Smooth muscle cell (in vitro differentiated cells): ENCODE measurements around the gene CRAT. TPM values are rescaled to one million over a fixed set of nuclear protein-coding genes. Genes with fewer than 3 reads are reported as not detected.

Source experiments
- DNase-seq: peaks from one replicate; lab custom pipeline; 2025; ENCODE audit not compliant: unreplicated experiment; lab: John Stamatoyannopoulos, UW
- H2AFZ ChIP-seq: fragments of 200-600 bp; sonication (generic); 2 replicates; pipeline ENCODE4 v1.6.0; 2016; ENCODE audit warnings: antibody characterized with exemption, low read depth, mild to moderate bottlenecking
- H3F3A ChIP-seq: fragments of 200-600 bp; sonication (generic); 2 replicates; pipeline ENCODE4 v1.6.0; 2017; ENCODE audit warnings: antibody characterized with exemption, low read depth
- H3K27ac ChIP-seq: fragments of 200-600 bp; sonication (generic); 2 replicates; pipeline ENCODE4 v1.5.1; 2016; ENCODE audit warnings: low read depth, mild to moderate bottlenecking
- H3K27me3 ChIP-seq: fragments of 200-600 bp; sonication (generic); 2 replicates; pipeline ENCODE4 v1.6.1; 2016; ENCODE audit warnings: low read depth, mild to moderate bottlenecking
- H3K36me3 ChIP-seq: fragments of 200-600 bp; sonication (generic); 2 replicates; pipeline ENCODE4 v1.5.1; 2016; ENCODE audit warnings: low read depth
- H3K4me1 ChIP-seq: fragments of 200-600 bp; sonication (generic); 2 replicates; pipeline ENCODE4 v1.5.1; 2016; ENCODE audit warnings: low read depth
- H3K4me2 ChIP-seq: fragments of 200-600 bp; sonication (generic); 2 replicates; pipeline ENCODE4 v1.6.0; 2016; ENCODE audit warnings: mild to moderate bottlenecking
- H3K4me3 ChIP-seq: fragments of 200-600 bp; sonication (generic); 2 replicates; pipeline ENCODE4 v1.5.1; 2016; ENCODE audit warnings: mild to moderate bottlenecking
- H3K79me2 ChIP-seq: fragments of 200-600 bp; sonication (generic); 2 replicates; pipeline ENCODE4 v1.6.0; 2016; ENCODE audit warnings: low read depth, mild to moderate bottlenecking
- H3K9ac ChIP-seq: fragments of 200-600 bp; sonication (generic); 2 replicates; pipeline ENCODE4 v1.6.0; 2016; ENCODE audit warnings: low read depth
- H3K9me3 ChIP-seq: fragments of 200-600 bp; sonication (generic); replicated peaks from 2 replicates; pipeline ENCODE4 v1.5.1; 2016; ENCODE audit warnings: low read depth
- H4K20me1 ChIP-seq: fragments of 200-600 bp; sonication (generic); 2 replicates; pipeline ENCODE4 v1.6.0; 2016; ENCODE audit warnings: low read depth
- CTCF ChIP-seq: fragments of 200-600 bp; sonication (generic); IDR thresholded peaks from 2 replicates; pipeline ENCODE4 v1.5.1; 2017; ENCODE audit warnings: borderline replicate concordance, mild to moderate bottlenecking, antibody characterized with exemption; ENCODE audit not compliant: insufficient read depth, poor library complexity, severe bottlenecking
- WGBS: methylation state at CpG from one replicate; pipeline ENCODE4 v1.1.7; 2016; ENCODE audit warnings: low lambda C conversion rate; 5-methylcytosine and 5-hydroxymethylcytosine counted together
- polyA plus RNA-seq: library from polyadenylated mRNA; unstranded; fragments of >200 nt; fragmentation: Nextera tagmentation; extraction: Ambion mirVana; gene quantifications from 2 replicates; pipeline ENCODE4 v1.2.1, GENCODE V29; 2016
- total RNA-seq: library from RNA; depleted of rRNA; stranded (reverse); fragments of >200 nt; gene quantifications from 2 replicates; pipeline ENCODE4 v1.2.3, GENCODE V29; 2014

Gene CRAT
- total and polyA plus RNA-seq, 2 experiments from 2014 or later = 20.0 to 52.3 TPM

- DNase-seq = no peak
- Histone ChIP-seq H3K9me3 (no peaks in the 10 kb centered on the region), H3K36me3 (no peaks in the 10 kb centered on the region), H3K4me3 (no peak overlapping the region), H3K4me2 (peak overlapping the region; percentile 85), H3K4me1 (peaks cover 9% of the 10 kb centered on the region), H3F3A (no peaks in the 10 kb centered on the region), H2AFZ (no peak overlapping the region), H3K27me3 (no peaks in the 10 kb centered on the region), H3K27ac (no peak overlapping the region), H3K79me2 (peaks cover 21% of the 10 kb centered on the region), H4K20me1 (peaks cover 4% of the 10 kb centered on the region), H3K9ac (no peak overlapping the region)
- 96% methylated on average over 10 of the region's 10 CpGs for WGBS
- no peak for TF ChIP-seq CTCF
Measured at GRCh38 chr9:129108805-129109536, 1.6 kb downstream of the CRAT start.

- H3K9me3 ChIP-seq = no peaks in the 10 kb centered on the region
- 92% methylated on average over 10 of the region's 13 CpGs for WGBS
- H3K36me3 ChIP-seq = no peaks in the 10 kb centered on the region
- H3K4me1 ChIP-seq = peaks cover 9% of the 10 kb centered on the region
- no peak overlapping the region for H3K4me2 ChIP-seq
- peaks cover 14% of the 10 kb centered on the region for H3K79me2 ChIP-seq
- TF ChIP-seq CTCF = no peak
- no peak overlapping the region for H3K4me3 ChIP-seq
- peaks cover 4% of the 10 kb centered on the region for H4K20me1 ChIP-seq
- H3K27ac ChIP-seq = no peak overlapping the region
- no peaks in the 10 kb centered on the region for H3K27me3 ChIP-seq
- H2AFZ ChIP-seq = no peak overlapping the region
- DNase-seq = no peak
- H3K9ac ChIP-seq = no peak overlapping the region
- no peaks in the 10 kb centered on the region for H3F3A ChIP-seq
Measured at GRCh38 chr9:129108083-129108804, 2.3 kb downstream of the CRAT start.

- no peak for DNase-seq
- TF ChIP-seq CTCF = no peak
- 97% methylated on average over 13 of the region's 13 CpGs for WGBS
- Histone ChIP-seq H3K4me2 (no peak overlapping the region), H2AFZ (no peak overlapping the region), H3K4me3 (no peak overlapping the region), H3K27ac (no peak overlapping the region), H3K9ac (no peak overlapping the region), H3K36me3 (no peaks in the 10 kb centered on the region), H4K20me1 (peaks cover 7% of the 10 kb centered on the region), H3K79me2 (peaks cover 8% of the 10 kb centered on the region), H3F3A (no peaks in the 10 kb centered on the region), H3K27me3 (no peaks in the 10 kb centered on the region), H3K9me3 (no peaks in the 10 kb centered on the region), H3K4me1 (peaks cover 8% of the 10 kb centered on the region)
Measured at GRCh38 chr9:129107651-129108050, 2.9 kb downstream of the CRAT start.
